Measurements from ENCODE around the gene HAS3. TPM values are rescaled to one million over a fixed set of nuclear protein-coding genes. Genes with fewer than 3 reads are reported as not detected.
"Not testable (repeated sequence)": the region's sequence is repeated elsewhere in the genome, so short reads cannot be mapped to it uniquely, and the experiment has no call there.

The HAS3 gene
- total RNA-seq, 3 donors from 2014 or later = 0.96 to 10.5 (median 2.5) TPM

DNA sequence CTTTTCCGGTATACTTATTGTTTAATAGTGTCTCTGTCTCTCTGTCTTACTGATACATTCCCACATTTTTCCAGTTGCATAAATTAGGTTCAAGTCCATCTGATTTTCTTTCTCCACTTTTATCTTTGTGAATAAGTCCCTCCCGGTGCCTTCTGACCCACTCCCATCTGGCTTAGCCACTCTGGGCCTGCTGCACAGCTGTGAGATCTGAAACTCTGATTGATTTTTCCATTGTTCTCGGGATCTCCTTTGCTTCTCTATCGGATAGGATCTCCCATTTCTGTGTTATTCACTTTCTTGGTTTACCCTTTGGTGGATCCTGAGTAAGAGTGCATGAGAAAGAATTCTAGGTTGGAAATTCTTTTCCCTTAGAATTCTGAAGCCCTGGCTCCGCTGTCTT, 35.6 kb downstream of the HAS3 start:
- Histone ChIP-seq H3K9me3 (no peaks in the 10 kb centered on the region), H3K27ac (no peak overlapping the region), H3K36me3 (peaks cover 4% of the 10 kb centered on the region), H3K27me3 (no peaks in the 10 kb centered on the region), H3K4me3 (no peak overlapping the region), H3K4me1 (no peaks in the 10 kb centered on the region)
- no peak for TF ChIP-seq POLR2A (IDR thresholded peaks at IDR 0.05)
- intact Hi-C loops (cut with DNase I; ENCODE audit: low total_unique reads) = no loop called here
- no peak for DNase-seq (ENCODE audit: low spot score in 2 of 2)

DNA sequence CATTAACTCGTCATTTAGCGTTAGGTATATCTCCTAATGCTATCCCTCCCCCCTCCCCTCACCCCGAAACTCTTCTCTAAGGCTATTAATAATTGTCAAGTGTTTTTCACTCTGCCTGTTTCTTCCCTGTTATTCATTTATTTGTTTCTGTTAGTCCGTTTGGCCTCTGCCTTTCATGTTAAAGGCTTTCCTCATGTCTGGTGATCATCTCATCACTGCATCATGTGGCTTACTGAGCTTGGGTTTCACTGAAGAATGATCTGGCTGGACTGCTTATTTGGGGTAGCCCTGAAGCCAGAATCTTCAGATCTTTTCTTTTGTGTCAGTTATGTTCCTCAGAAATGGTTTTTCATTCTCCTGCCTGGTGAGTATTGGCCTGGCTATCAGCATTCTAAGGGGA, 36.5 kb downstream of the HAS3 start:
- no peaks in the 10 kb centered on the region for H3K4me1 ChIP-seq
- no peak overlapping the region for H3K27ac ChIP-seq
- H3K9me3 ChIP-seq = no peaks in the 10 kb centered on the region
- no peak for DNase-seq (ENCODE audit: low spot score in 2 of 2)
- no peak overlapping the region for H3K4me3 ChIP-seq
- TF ChIP-seq POLR2A (IDR thresholded peaks at IDR 0.05) (no peak), POLR2AphosphoS5 (IDR thresholded peaks at IDR 0.05) (no peak), CTCF (IDR thresholded peaks at IDR 0.05) (no peak)
- peaks cover 4% of the 10 kb centered on the region for H3K36me3 ChIP-seq
- intact Hi-C loops (cut with DNase I; ENCODE audit: low total_unique reads) = no loop called here
- H3K27me3 ChIP-seq = no peaks in the 10 kb centered on the region

GRCh38 chr16:69143116-69143515, 37.7 kb downstream of the HAS3 start:
- Histone ChIP-seq H3K27ac (no peak overlapping the region), H3K4me3 (no peak overlapping the region), H3K27me3 (no peaks in the 10 kb centered on the region), H3K4me1 (no peaks in the 10 kb centered on the region), H3K9me3 (no peaks in the 10 kb centered on the region), H3K36me3 (peaks cover 4% of the 10 kb centered on the region)
- TF ChIP-seq POLR2A (IDR thresholded peaks at IDR 0.05) (no peak), POLR2AphosphoS5 (IDR thresholded peaks at IDR 0.05) (no peak), CTCF (IDR thresholded peaks at IDR 0.05) (no peak)
- no peak for DNase-seq (ENCODE audit: low spot score in 2 of 2)
- intact Hi-C loops (cut with DNase I; ENCODE audit: low total_unique reads) = no loop called here

GRCh38 chr16:69145658-69146057, 40.2 kb downstream of the HAS3 start:
- Histone ChIP-seq H3K4me1 (no peaks in the 10 kb centered on the region), H3K9me3 (no peaks in the 10 kb centered on the region), H3K27me3 (no peaks in the 10 kb centered on the region), H3K36me3 (peaks cover 4% of the 10 kb centered on the region), H3K4me3 (no peak overlapping the region), H3K27ac (no peak overlapping the region)
- intact Hi-C loops (cut with DNase I; ENCODE audit: low total_unique reads) = no loop called here
- TF ChIP-seq CTCF (IDR thresholded peaks at IDR 0.05) (no peak), POLR2A (IDR thresholded peaks at IDR 0.05) (no peak), POLR2AphosphoS5 (IDR thresholded peaks at IDR 0.05) (no peak)
- no peak for DNase-seq (ENCODE audit: low spot score in 2 of 2)

GRCh38 chr16:69149621-69150020, 44.2 kb downstream of the HAS3 start:
- intact Hi-C loops (cut with DNase I; ENCODE audit: low total_unique reads) = loop anchor here (10.0 kb wide), 1 partner anchor 165 kb away; the partner anchor contains the start of gene VPS4A

GRCh38 chr16:69150146-69150865, 44.9 kb downstream of the HAS3 start:
- no peaks in the 10 kb centered on the region for H3K4me1 ChIP-seq
- no peak overlapping the region for H3K4me3 ChIP-seq
- intact Hi-C loops (cut with DNase I; ENCODE audit: low total_unique reads) = loop anchor here (10.0 kb wide), 1 partner anchor 164 kb away; the partner anchor contains the start of gene VPS4A
- TF ChIP-seq CTCF (IDR thresholded peaks at IDR 0.05) (peak; percentile 75 to 83 (median 76)), POLR2A (IDR thresholded peaks at IDR 0.05) (no peak)
- peak overlapping the region in 1 of 2 donors; percentile 19 for H3K27ac ChIP-seq
- DNase-seq (ENCODE audit: low spot score in 2 of 2) = no peak
- H3K9me3 ChIP-seq = no peaks in the 10 kb centered on the region
- H3K36me3 ChIP-seq = no peaks in the 10 kb centered on the region
- no peaks in the 10 kb centered on the region for H3K27me3 ChIP-seq

More at GRCh38 chr16:69149621-69150020, 44.2 kb downstream of the HAS3 start:
- DNase-seq (ENCODE audit: low spot score in 2 of 2); H3K4me3 ChIP-seq; H3K36me3 ChIP-seq; H3K27ac ChIP-seq; H3K27me3 ChIP-seq; H3K9me3 ChIP-seq; H3K4me1 ChIP-seq: not testable (repeated sequence)
